Mononuclear cell (primary cell): Measurements from ENCODE around the gene ZDHHC3. TPM values are rescaled to one million over a fixed set of nuclear protein-coding genes. Genes with fewer than 3 reads are reported as not detected.

Experiments
- H3K27me3 ChIP-seq: 2 replicates; pipeline ENCODE4 v1.6.0; 2011; ENCODE audit warnings: low read length, control low read depth; ENCODE audit not compliant: insufficient read depth
- H3K4me1 ChIP-seq: 2 replicates; pipeline ENCODE4 v1.5.1; 2011; ENCODE audit warnings: mild to moderate bottlenecking, low read length, control low read depth; ENCODE audit not compliant: insufficient read depth
- H3K4me3 ChIP-seq: 2 replicates; pipeline ENCODE4 v1.5.1; 2011; ENCODE audit warnings: mild to moderate bottlenecking, low read length, moderate library complexity
- H3K9me3 ChIP-seq: 2 replicates; pipeline ENCODE4 v1.5.1; 2011; ENCODE audit warnings: low read depth, mild to moderate bottlenecking, control low read depth, low read length
- total RNA-seq: library from RNA; depleted of rRNA; stranded (reverse); fragments of >200 nt; gene quantifications from one replicate; pipeline ENCODE4 v1.2.3, GENCODE V29; 2012

Gene ZDHHC3
- total RNA-seq, 1 donor, result 55.9 TPM

DNA sequence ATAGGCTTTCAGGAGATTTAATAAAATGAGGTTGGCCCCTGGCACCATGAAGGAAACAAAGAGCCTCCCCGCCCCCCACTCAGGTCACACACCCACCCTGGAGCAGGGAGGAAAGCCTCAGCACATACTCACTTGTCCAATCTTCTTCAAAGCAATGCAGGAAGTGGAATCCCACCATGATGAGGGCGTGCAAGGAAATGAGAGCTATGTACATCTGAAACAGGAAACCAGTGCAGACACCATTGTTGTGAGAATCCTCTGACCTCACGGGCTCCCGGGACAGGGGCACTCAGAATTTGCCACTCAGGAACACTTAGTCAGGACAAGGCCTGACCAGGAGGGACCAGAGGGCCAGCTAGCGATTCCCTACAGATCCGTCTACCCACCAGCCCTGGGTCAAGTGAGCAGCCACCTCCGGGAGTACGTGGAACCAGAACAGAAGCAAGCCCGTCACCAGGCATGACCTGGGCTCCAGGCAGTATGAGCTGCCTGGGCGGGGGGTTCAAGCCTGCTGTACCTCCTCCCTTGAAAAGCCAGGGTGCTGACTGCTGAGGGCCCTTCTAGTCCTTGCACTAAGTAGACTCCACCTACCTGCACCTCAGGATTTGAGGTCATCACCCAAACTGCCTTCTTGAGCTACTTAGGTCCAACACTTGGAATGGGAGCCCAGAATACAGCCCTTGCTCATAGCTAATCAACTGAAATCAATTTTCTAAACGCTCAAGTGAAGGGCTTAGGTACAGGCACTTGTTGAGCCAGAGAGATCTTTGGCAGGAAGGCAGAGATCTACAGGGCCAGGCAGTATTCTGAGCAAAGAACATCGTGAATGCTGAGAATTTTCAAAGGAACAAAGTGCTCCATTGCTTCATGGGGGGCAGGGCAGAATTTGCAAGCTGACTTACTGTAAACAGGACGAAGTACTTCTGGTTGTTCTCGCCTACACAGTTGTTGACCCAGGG, 42.7 kb downstream of the ZDHHC3 start:
- no peaks in the 10 kb centered on the region for H3K4me1 ChIP-seq
- H3K9me3 ChIP-seq, result no peaks in the 10 kb centered on the region
- no peaks in the 10 kb centered on the region for H3K27me3 ChIP-seq
- no peak overlapping the region for H3K4me3 ChIP-seq

DNA sequence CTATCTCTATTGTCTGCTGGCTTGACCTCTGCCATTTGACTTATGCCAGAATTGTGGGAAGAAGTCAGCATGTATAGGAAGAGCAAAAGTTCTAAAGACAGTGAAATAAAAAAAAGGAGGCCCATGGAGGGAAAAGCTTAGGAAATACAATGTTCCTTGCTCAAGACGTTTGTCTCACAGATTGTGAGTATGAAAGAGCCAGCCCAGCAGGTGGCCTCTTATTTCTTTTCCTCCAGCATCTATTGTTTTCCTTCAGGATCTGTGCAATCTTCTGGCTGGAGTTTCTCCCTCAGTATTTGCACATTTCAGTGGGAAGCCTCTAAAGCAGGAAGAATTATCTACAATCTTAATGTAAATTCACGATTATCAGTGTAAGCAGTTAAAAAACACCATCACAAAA, 43.7 kb downstream of the ZDHHC3 start:
- no peak overlapping the region for H3K4me3 ChIP-seq
- H3K9me3 ChIP-seq, result no peaks in the 10 kb centered on the region
- H3K27me3 ChIP-seq, result no peaks in the 10 kb centered on the region
- H3K4me1 ChIP-seq, result no peaks in the 10 kb centered on the region

DNA sequence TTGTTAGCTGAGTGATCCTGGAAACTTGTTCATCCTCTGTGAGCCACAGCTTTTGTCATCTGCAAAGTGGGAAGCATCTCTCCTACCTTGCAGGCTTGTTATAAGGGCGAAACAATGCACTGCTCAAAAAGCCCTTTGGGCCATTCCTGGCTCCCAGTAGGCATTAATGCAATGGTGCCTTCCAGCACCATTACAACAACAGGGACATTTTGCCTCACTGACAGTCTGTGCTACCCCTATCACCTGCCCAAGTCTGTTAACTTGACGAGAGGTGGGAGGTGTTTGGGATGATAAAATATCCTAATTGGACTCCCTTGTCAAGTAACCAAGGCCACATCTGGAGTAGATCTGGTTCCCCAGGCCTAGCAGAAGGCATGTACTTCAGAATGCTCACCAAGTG, 44.2 kb downstream of the ZDHHC3 start:
- H3K27me3 ChIP-seq, result no peaks in the 10 kb centered on the region

DNA sequence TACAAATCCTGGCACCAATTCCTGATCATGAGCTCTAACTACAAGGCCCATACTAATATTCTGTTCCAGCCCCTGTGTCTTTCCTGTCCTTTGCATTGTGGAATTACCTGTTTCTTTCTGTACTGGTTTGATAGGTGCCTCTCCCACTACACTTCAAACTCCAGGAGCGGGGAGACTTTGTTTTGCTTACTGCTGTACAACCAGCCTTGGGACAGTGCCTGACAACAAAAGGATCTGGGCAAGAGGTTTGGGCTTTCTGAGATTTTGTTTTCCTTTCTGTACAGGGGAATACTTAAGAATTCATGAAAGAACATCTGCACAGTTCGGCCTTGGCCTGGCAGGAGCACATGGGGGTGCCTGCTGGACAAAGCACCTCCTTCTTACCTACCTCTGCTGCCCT, 45.1 kb downstream of the ZDHHC3 start:
- H3K27me3 ChIP-seq, result no peaks in the 10 kb centered on the region
- H3K9me3 ChIP-seq, result no peaks in the 10 kb centered on the region
- no peak overlapping the region for H3K4me3 ChIP-seq
- no peaks in the 10 kb centered on the region for H3K4me1 ChIP-seq

More for the DNA sequence above, 44.2 kb downstream of the ZDHHC3 start:
- H3K9me3 ChIP-seq, result no peaks in the 10 kb centered on the region
- no peaks in the 10 kb centered on the region for H3K4me1 ChIP-seq
- H3K4me3 ChIP-seq, result no peak overlapping the region

DNA sequence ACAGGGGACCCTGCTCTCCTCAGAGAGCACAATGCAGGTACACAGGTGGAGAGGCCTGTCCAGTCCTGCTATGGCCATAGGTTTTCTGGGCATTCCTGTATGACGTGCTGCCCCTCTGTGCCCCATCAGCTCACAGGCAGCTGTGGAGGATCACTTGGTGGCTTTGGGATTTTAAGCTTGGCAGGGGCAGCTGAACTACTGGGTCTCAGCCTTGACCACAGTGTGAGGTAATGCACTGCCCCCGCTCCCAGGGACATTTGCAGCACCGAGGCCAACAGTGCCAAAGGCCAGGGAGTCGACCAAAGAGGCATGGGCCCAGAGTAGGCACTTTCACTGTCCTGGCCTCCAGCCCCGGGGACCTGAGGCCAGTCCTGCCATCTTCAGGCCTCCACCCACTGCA, 46.2 kb downstream of the ZDHHC3 start:
- no peaks in the 10 kb centered on the region for H3K4me1 ChIP-seq
- no peak overlapping the region for H3K4me3 ChIP-seq
- no peaks in the 10 kb centered on the region for H3K27me3 ChIP-seq
- H3K9me3 ChIP-seq, result no peaks in the 10 kb centered on the region

DNA sequence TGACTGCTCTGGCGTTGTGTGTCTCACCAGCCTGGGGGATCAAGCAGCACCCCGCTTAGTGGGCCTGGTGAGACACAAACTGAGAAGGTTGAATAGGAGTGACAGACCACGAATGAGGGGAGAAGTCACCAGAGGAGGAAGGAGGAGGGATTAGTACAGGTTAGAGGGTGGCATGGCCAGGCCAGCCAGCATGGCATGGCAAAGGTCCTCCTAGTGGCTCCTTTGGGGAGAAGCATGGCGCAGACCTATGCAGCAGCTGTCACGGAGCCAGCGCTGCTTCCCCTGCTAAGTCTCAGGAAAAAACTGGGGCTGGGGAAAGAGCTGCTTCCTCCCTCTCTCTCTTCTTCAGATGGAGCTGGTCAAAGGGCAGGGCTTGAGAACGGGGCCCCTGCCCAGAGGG, 48.6 kb downstream of the ZDHHC3 start:
- H3K4me3 ChIP-seq, result no peak overlapping the region
- H3K4me1 ChIP-seq, result no peaks in the 10 kb centered on the region
- no peaks in the 10 kb centered on the region for H3K27me3 ChIP-seq
- H3K9me3 ChIP-seq, result no peaks in the 10 kb centered on the region

DNA sequence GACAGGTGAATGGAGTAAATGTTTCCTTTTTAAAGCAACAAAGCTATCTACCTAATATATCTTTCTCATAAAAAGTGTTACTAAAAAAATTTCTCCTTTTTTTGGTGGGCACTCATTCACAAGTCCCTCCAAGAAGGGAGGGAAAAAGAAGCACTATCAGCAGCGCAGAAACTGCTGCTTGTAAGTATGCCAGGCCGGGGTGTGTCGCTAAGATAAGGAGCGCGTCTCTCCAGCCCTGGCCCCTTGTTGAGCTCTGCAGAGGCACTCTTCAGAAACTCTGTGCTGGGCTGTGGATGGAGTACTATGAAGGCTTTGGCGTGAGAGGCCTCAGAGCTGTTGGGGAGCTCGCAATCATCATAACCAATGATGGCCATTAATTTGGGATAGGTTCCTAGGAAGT, 49.1 kb downstream of the ZDHHC3 start:
- Histone ChIP-seq H3K9me3 (no peaks in the 10 kb centered on the region), H3K4me1 (no peaks in the 10 kb centered on the region), H3K4me3 (no peak overlapping the region), H3K27me3 (no peaks in the 10 kb centered on the region)

DNA sequence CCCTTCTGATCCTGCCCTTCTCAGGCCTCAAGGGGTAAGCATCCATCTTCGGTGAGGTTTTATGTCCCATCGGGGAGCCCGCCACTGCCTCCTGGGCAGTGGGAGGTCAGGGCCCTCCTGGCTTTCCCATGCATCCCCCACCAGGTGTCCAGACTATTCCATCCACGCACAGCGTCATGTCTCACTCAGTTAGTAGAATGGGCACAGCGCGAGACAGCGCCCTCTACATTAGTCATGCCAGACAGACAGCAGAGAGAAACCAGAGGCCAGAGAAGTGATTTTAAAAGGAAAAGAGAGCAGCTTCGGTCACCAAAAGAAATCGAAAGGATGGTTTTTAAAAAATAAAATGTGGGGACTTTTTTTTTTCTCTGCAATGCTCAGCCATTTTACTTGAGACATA, 49.8 kb downstream of the ZDHHC3 start:
- no peaks in the 10 kb centered on the region for H3K27me3 ChIP-seq
- no peak overlapping the region for H3K4me3 ChIP-seq
- no peaks in the 10 kb centered on the region for H3K4me1 ChIP-seq
- no peaks in the 10 kb centered on the region for H3K9me3 ChIP-seq

DNA sequence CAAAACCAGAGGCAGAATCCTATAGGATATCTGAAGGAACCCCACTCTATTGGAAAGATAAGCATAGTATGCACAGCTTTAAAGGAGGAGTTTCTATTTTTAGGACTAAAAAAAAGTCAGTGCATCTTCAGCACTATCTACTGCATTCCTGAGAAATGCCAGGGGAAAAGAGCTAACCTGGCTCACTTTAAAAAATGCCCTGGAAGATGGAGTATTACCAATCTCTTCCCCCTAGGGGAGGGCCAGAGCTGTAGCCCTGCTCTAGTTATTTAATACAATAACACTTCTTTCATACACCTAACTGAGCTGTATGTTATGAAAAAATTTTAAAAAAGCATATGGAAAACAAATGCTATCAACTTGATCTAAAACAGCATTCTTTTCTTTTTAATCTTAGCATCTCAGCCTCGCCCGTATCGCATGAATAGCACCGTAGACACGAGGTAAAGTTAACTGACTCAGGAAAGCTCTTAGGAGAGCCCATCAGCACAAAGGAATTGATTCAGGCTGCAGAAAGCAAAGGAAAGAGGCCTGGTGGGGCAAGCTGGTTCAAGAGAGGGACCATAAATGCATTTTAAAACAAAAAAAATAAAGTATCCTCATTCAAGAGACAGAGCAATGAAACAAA, 51.4 kb downstream of the ZDHHC3 start:
- H3K4me1 ChIP-seq, result no peaks in the 10 kb centered on the region
- H3K27me3 ChIP-seq, result no peaks in the 10 kb centered on the region
- no peak overlapping the region for H3K4me3 ChIP-seq
- no peaks in the 10 kb centered on the region for H3K9me3 ChIP-seq

DNA sequence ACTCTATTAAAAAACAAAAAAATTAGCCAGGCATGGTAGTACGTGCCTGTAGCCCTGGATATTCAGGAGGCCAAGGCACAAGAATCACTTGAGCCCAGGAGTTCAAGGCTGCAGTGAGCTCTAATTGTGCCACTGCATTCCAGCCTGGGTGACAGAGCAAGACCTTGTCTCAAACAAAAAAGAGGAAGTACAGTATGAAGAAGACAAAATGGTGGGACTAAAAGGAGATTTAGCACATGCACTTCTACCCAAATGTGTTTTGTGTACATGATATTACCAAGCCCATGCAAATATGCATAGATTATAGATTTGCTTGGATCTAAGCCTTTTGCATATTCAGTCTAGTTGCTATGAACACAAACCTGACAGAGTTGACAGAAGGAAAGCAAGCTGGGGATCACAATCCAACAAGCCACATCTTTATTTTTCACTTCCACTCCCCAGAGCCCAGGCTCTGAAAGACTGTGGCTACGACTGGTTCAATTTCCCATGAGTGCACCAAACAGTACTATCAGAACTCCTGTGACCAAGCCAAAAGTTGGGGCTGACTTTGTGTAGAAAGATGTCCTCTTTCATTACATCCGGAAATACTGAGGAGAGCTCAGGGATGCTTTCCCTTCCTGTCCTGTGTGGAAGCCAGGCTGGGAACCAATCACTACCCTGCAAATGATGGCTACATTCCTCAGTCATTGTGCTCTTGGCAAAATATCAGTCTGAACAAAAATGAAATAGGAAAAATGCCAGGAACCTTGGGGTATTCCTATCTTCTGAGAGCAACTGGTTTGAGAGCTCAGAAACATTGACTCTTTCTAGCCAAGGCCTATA, 52.1 kb downstream of the ZDHHC3 start:
- no peaks in the 10 kb centered on the region for H3K27me3 ChIP-seq
- H3K9me3 ChIP-seq, result no peaks in the 10 kb centered on the region
- no peak overlapping the region for H3K4me3 ChIP-seq
- no peaks in the 10 kb centered on the region for H3K4me1 ChIP-seq

DNA sequence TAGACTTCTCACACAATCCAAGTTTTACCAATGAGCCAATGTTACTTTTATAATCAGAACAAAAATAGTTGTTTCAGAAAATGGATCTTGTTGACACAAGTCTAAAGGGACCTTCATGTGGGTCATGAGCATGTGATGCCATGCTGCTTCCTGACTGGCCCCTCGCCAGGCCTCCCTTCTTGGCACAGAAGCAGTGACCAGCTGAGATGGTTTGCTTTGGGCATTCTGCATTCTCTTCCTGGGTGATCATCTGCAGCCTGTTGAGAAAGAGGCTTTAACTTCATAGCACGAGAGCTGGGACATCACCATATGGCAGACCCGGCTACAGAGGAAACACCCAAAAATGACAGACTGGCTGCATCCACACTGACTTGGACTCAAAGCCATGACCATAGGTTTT, 55.9 kb downstream of the ZDHHC3 start:
- H3K27me3 ChIP-seq, result no peaks in the 10 kb centered on the region
- no peak overlapping the region for H3K4me3 ChIP-seq
- no peaks in the 10 kb centered on the region for H3K9me3 ChIP-seq
- H3K4me1 ChIP-seq, result no peaks in the 10 kb centered on the region

DNA sequence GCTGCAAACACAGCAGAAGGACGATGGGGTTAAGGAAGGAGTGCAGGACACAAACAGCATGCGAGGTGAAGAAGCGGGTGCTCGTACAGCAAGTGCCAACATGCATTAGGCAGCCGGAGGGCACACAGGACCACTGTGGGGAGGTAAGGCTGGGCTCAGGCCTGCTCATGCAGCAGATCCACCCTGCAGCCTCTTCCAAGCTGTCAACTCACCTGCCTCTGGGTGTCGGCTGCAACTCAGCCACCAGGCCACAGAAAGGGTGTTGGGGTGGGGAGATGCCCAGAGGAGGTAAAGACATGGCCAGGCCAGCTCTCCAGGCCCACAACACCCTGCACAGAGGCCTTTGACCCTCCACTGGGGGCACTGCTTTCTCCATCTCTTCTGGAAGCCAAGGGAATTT, 57.4 kb downstream of the ZDHHC3 start:
- H3K4me3 ChIP-seq, result no peak overlapping the region
- H3K27me3 ChIP-seq, result no peaks in the 10 kb centered on the region
- no peaks in the 10 kb centered on the region for H3K4me1 ChIP-seq
- H3K9me3 ChIP-seq, result no peaks in the 10 kb centered on the region

DNA sequence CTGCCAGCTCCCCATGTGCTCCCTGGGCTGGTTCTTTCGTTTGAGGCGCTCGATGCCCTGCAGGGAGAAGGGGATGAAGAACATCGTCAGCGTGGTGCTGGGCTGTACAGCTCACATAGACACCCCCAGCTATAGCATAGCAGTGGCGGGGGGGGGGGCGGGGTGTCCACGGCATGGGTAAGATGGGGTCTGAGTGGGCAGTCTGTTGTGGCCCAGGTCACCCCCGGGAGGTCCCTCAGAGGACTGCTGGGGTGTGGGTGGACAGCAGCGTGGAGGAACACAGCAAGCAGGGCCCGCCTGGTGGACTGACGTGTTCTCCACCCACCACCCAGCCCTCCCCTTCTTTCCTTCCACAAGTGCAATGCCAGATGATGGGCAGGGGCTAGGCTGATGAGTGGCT, 57.9 kb downstream of the ZDHHC3 start:
- Histone ChIP-seq H3K4me1 (no peaks in the 10 kb centered on the region), H3K4me3 (no peak overlapping the region), H3K27me3 (no peaks in the 10 kb centered on the region), H3K9me3 (no peaks in the 10 kb centered on the region)

DNA sequence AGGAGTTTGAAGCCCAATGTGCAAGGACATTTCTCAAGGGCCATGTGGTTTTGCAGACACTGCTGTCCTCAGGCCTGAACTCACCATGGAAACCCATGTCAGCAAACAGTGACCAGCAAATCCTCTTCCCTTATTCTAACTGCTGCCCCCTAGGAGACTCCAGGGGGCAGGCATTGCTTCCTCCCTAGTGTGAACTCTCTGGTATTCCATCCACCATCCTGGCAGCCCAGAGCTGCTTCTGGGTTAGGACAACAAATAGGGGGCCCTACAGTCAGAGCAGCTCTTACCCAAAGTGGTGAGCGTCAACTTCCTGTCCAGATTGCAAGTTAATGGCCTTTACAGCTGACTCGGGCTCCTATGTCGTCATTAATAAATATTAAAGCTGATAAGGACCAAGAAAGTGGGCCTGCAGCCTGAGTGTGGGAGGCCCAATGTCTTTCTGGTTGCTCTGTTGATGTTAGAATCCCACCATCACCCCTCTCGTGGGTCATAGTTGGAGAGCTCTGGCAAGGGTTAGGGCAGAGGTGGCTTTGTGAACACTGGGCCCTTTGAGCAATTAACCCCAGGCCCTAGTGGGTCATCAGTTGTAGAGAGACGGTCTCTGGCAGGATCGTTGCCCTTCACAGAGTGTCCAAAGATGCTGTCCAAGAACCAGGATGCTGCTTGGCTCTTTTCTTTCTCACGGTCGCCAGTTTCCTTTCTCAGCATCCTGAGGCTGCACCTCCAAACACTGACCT, 60.1 kb downstream of the ZDHHC3 start:
- H3K4me3 ChIP-seq, result no peak overlapping the region
- no peaks in the 10 kb centered on the region for H3K27me3 ChIP-seq
- H3K4me1 ChIP-seq, result no peaks in the 10 kb centered on the region
- no peaks in the 10 kb centered on the region for H3K9me3 ChIP-seq
